BE2C (cell line): ENCODE results near the gene RNF40.

Source experiments
- DNase-seq: peaks from one replicate; pipeline ENCODE4 v3.0.0-alpha.2; 2020
- H3K27me3 ChIP-seq: fragments of 250-450 bp; sonication (Bioruptor Pico); 2 replicates; pipeline ENCODE4 v1.5.1; 2020; ENCODE audit warnings: mild to moderate bottlenecking
- H3K36me3 ChIP-seq: fragments of 250-450 bp; sonication (Bioruptor Pico); 2 replicates; pipeline ENCODE4 v1.5.1; 2020; ENCODE audit warnings: mild to moderate bottlenecking
- H3K4me1 ChIP-seq: fragments of 250-450 bp; sonication (Bioruptor Pico); 2 replicates; pipeline ENCODE4 v1.5.1; 2020
- H3K4me3 ChIP-seq: 2 replicates; pipeline ENCODE4 v1.5.1; 2011; ENCODE audit warnings: low read depth, low read length
- H3K9me3 ChIP-seq: fragments of 250-450 bp; sonication (Bioruptor Pico); 2 replicates; pipeline ENCODE4 v1.5.1; 2020
- TF ChIP-seq, protein P1 (sequence below): IDR thresholded peaks from 2 replicates; pipeline ENCODE4 v1.5.1; 2012; ENCODE audit warnings: mild to moderate bottlenecking, low read depth, low read length

The RNF40 gene

DNA sequence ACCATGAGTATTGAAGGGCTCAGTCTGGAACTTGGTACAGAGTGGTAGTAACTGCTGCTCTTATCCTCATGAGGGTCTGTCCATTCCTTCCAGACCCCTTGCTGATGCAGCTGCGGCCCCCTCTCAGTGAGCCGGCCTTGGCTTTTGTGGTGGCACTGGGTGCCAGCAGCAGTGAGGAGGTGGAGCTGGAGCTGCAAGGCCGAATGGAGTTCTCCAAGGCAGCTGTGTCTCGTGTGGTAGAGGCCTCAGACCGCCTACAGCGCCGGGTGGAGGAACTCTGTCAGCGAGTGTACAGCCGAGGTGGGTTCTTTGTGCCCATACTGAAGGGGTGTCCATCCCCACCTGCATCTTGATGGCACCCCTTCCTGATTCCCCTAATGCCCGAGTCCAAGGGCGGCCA is 2.0 kb downstream of the RNF40 start:
- no peak overlapping the region for H3K4me3 ChIP-seq
- peaks cover 59% of the 10 kb centered on the region for H3K36me3 ChIP-seq

DNA sequence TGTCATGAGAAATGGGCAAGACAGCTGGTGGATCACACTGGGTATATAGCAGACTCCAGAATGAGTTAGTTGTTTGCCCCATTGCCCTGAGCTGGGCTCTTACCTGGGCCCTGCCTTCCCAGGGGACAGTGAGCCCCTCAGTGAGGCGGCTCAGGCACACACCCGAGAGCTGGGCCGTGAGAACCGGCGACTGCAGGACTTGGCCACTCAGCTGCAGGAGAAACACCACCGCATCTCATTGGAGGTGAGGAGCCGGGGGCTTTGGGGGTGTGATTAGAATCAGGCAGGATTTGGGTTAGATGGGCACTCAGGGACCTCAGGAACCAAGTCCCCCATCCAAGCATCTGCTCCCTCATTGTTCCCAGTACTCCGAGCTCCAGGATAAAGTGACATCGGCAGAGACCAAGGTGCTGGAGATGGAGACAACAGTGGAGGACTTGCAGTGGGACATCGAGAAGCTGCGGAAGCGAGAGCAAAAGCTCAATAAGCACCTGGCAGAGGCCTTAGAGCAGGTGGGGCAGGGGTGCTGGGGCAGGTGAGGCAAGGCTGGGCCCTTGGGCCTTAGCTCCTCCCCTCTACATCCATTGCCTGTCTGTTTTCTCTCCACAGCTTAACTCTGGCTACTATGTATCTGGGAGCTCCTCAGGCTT is 2.8 kb downstream of the RNF40 start:
- H3K4me3 ChIP-seq, result no peak overlapping the region
- no peaks in the 10 kb centered on the region for H3K9me3 ChIP-seq
- TF ChIP-seq, protein P1, sequence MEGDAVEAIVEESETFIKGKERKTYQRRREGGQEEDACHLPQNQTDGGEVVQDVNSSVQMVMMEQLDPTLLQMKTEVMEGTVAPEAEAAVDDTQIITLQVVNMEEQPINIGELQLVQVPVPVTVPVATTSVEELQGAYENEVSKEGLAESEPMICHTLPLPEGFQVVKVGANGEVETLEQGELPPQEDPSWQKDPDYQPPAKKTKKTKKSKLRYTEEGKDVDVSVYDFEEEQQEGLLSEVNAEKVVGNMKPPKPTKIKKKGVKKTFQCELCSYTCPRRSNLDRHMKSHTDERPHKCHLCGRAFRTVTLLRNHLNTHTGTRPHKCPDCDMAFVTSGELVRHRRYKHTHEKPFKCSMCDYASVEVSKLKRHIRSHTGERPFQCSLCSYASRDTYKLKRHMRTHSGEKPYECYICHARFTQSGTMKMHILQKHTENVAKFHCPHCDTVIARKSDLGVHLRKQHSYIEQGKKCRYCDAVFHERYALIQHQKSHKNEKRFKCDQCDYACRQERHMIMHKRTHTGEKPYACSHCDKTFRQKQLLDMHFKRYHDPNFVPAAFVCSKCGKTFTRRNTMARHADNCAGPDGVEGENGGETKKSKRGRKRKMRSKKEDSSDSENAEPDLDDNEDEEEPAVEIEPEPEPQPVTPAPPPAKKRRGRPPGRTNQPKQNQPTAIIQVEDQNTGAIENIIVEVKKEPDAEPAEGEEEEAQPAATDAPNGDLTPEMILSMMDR, result no peak
- peaks cover 66% of the 10 kb centered on the region for H3K36me3 ChIP-seq
- no peak for DNase-seq
- no peaks in the 10 kb centered on the region for H3K4me1 ChIP-seq
- no peaks in the 10 kb centered on the region for H3K27me3 ChIP-seq

More for the DNA sequence above, 2.0 kb downstream of the RNF40 start:
- TF ChIP-seq, protein P1, result no peak
- no peaks in the 10 kb centered on the region for H3K27me3 ChIP-seq
- DNase-seq, result no peak
- no peaks in the 10 kb centered on the region for H3K4me1 ChIP-seq
- no peaks in the 10 kb centered on the region for H3K9me3 ChIP-seq

DNA sequence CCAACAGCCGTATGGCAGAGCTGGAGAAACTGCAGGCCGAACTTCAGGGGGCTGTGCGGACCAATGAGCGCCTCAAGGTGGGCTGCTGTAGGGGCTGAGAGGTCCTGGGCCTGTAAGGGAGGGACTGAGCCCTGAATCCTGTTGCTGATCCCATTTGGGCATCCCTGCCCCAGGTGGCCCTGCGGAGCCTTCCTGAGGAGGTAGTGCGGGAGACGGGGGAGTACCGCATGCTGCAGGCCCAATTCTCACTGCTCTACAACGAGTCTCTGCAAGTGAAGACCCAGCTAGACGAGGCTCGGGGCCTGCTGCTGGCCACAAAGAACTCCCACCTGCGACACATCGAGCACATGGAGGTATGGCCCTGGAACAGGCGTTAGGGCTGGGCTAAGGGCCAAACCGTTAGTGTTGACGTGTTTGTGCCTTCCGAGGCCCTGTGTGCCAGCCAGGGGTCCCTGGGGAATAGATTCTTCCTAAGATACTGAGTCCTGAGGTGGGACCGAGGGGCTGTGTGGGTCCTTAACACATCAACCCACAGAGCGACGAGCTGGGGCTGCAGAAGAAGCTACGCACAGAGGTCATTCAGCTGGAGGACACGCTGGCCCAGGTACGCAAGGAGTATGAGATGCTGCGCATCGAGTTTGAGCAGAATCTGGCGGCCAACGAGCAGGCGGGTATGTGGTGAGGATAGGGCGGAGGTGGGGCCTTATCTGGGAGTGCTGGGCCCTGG is 4.2 kb downstream of the RNF40 start:
- no peak overlapping the region for H3K4me3 ChIP-seq
- H3K27me3 ChIP-seq, result no peaks in the 10 kb centered on the region
- peaks cover 77% of the 10 kb centered on the region for H3K36me3 ChIP-seq
- TF ChIP-seq, protein P1, result no peak
- no peaks in the 10 kb centered on the region for H3K4me1 ChIP-seq
- no peaks in the 10 kb centered on the region for H3K9me3 ChIP-seq
- DNase-seq, result no peak

DNA sequence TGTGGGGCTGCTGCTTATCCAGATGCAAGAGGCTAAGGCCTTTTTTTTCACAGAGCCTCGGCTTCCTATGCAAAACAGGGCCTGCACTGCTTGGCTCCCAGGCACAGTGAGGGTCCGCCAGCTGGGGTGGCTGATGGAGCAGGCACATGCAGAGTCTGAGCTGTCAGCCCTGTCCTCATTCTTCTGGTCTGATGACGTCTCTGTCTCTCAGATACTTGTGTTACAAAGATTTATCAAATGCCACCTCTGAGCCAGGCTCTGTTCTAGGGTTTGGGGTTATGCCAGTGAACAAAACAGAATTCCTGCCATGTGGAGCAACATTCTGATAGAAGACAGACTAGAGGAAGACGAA is 4.8 kb downstream of the RNF40 start:
- TF ChIP-seq, protein P1, result no peak
- Histone ChIP-seq H3K27me3 (no peaks in the 10 kb centered on the region), H3K36me3 (peaks cover 82% of the 10 kb centered on the region), H3K4me3 (no peak overlapping the region), H3K9me3 (no peaks in the 10 kb centered on the region), H3K4me1 (no peaks in the 10 kb centered on the region)
- DNase-seq, result no peak

DNA sequence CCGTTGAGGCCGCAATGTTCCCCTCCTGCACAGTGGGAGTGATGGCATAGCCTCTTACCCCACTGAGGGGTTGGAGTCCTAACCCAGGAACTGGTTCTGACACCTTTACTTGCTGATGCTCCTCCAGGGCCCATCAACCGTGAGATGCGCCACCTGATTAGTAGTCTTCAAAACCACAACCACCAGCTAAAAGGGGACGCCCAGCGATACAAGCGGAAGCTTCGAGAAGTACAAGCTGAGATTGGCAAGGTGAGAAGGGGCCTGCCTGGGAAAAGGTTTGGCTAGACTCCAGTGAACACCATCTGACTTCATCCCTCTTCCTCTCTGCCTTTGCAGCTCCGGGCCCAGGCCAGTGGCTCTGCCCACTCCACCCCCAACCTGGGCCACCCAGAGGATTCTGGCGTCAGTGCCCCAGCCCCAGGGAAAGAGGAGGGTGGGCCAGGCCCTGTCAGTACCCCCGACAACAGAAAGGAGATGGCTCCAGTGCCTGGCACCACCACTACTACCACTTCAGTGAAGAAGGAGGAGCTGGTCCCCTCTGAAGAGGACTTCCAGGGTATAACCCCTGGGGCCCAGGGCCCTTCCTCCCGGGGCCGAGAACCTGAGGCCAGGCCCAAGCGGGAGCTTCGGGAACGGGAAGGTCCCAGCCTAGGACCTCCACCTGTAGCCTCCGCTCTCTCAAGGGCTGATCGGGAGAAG is 5.8 kb downstream of the RNF40 start:
- Histone ChIP-seq H3K27me3 (no peaks in the 10 kb centered on the region), H3K36me3 (peaks cover 92% of the 10 kb centered on the region)

More for the DNA sequence above, 5.8 kb downstream of the RNF40 start:
- TF ChIP-seq, protein P1, result no peak
- H3K9me3 ChIP-seq, result no peaks in the 10 kb centered on the region
- no peaks in the 10 kb centered on the region for H3K4me1 ChIP-seq
- no peak overlapping the region for H3K4me3 ChIP-seq
- no peak for DNase-seq
